ENCODE measurements around the gene PDZD7.

DNA sequence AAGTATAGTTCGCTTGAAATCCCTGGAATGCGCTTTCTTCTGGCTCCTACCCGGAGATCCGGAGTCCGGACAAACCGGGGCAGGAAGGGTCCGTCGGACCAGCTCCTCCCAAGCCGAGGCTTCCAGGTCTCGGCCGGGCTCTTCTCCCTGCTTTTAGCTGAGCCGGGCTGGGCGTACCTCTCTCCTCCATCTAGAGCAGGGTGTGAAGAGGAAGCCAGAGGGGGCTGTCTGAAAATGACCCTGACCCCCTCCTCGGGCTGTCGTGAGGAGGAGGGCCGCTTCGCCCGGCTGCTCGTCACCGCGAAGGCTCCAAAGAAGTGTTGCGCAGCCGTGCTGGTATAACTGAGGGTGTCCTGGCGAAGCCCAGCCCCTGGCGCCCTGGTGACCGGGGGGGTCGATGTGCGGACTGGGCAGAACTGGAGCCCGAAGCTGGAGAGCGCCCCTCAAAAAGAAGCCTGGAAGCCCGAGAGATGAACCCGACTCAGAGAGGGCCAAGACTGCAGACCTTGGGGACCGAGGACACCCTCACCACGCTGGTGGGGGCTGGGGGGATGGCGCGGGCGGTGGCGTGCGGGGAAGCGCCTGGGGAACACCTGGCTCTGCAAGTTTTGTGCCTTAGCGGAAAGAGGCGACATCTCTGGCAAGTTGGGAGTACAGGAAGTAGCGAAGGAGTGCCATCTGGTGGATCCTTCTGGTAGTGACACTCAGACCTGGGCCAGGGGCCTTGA is 36.6 kb upstream of the PDZD7 start:
- TF ChIP-seq POLR2A (IDR thresholded peaks at IDR 0.05; ENCODE audit: extremely low read depth, insufficient read length) (peak; percentile 57), MYC (IDR thresholded peaks at IDR 0.05; ENCODE audit: low read depth, low read length) (peak; percentile 66)
- TF ChIP-seq, protein P1, sequence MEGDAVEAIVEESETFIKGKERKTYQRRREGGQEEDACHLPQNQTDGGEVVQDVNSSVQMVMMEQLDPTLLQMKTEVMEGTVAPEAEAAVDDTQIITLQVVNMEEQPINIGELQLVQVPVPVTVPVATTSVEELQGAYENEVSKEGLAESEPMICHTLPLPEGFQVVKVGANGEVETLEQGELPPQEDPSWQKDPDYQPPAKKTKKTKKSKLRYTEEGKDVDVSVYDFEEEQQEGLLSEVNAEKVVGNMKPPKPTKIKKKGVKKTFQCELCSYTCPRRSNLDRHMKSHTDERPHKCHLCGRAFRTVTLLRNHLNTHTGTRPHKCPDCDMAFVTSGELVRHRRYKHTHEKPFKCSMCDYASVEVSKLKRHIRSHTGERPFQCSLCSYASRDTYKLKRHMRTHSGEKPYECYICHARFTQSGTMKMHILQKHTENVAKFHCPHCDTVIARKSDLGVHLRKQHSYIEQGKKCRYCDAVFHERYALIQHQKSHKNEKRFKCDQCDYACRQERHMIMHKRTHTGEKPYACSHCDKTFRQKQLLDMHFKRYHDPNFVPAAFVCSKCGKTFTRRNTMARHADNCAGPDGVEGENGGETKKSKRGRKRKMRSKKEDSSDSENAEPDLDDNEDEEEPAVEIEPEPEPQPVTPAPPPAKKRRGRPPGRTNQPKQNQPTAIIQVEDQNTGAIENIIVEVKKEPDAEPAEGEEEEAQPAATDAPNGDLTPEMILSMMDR (IDR thresholded peaks at IDR 0.05; ENCODE audit: low read depth, low read length): peak; percentile 93
- TF ChIP-seq, protein P2, sequence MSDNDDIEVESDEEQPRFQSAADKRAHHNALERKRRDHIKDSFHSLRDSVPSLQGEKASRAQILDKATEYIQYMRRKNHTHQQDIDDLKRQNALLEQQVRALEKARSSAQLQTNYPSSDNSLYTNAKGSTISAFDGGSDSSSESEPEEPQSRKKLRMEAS (IDR thresholded peaks at IDR 0.05; ENCODE audit: low read depth, low read length): peak; percentile 75

Measured in NB4 (cell line).